GM19193 (cell line): ENCODE measurements around the gene MAPRE3.

Source experiments
- POLR2A ChIP-seq: IDR thresholded peaks from 4 replicates; pipeline ENCODE4 v1.6.1; 2011; ENCODE audit not compliant: insufficient read depth, insufficient read length; ENCODE audit errors: extremely low read depth

Gene MAPRE3

DNA sequence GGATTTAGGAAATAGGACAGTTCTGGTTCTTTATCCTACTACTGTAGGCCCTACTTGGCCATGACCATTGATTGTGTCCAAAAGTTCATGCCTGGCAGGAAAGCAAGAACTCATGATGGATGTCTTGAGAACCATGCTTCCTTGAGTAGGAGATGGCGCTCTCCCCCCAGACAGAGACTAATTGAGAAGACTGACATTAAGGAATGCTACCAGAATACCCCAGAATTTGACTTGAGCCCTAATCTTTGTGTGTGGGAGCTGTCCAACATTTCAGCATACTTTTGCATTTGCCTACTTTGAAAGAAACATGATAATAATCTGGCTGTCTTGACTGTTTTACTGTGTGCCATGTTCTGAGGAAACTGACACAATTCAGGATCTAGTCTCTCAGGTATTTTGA lies 23.3 kb downstream of the MAPRE3 start:
- no peak for TF ChIP-seq POLR2A

DNA sequence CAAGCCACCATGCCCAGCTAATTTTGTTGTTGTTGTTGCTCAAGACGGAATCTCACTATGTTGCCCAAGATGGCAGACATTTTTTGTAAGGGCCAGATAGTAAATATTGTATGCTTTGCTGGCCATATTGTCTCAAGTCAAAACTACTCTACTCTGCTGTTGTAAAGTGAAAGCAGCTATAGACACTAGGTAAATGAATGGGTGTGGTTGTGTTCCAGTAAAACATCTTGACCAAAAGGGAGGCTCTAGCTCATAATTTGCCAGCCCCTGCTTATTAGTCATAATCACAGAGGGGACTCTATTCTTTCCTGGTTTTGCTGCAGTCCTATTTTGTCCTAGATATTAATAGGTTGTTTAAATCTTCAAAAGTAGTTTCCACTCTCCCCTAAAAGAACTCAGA lies 24.5 kb downstream of the MAPRE3 start:
- TF ChIP-seq POLR2A = no peak

DNA sequence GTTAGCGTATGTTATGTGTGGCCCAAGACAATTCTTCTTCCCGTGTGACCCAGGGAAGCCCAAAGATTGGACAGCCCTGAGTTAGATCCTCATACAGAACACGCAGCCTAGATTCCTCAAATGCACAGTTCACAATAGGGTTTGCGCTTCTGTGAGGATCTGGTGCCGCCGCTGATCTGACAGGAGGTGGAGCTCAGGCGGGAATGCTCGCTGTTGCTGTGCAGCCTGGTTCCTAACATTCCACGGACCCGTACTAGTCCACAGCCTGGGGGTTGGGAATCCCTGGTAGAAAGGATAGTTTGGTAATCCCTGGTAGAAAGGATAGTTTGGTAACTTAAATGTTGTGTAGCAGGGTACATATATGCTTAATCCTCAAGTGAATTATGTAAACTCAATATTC lies 27.0 kb downstream of the MAPRE3 start:
- TF ChIP-seq POLR2A = no peak

DNA sequence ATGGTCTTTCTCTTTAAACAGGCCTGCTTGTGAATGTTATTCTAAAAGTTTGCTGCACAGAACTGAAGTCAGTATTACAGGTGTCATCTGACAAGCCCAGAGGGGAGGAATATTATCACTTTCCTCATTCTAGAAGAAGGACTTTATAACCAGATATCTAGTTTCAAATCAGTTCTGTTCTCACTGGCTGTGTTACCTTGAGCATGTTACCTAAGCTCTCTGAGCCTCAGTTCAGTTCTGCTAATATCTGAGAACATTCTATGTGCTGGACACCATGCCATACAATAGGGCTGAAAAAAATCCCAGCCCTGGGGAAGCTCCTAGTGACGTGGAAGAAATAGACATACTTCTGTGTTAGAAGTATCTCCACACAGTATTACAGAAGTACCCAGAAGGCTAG lies 27.9 kb downstream of the MAPRE3 start:
- no peak for TF ChIP-seq POLR2A

GRCh38 chr2:27000228-27000627 lies 29.8 kb downstream of the MAPRE3 start:
- no peak for TF ChIP-seq POLR2A

DNA sequence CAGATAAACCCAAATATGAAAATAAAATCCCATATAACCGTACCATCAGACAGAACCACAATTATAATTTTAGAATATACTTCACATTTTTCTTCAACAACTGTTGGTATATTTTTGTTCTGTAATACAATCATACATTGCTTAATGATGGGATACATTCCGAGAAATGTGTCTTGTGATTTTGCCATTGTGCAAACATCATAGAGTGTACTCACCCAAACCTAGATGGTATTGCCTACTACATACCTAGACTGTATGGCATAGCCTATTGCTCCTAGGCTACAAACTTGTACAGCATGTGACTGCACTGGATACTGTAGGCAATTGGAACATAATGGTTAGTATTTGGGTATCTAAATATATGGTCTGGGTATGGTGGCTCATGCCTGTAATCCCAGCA lies 30.6 kb downstream of the MAPRE3 start:
- TF ChIP-seq POLR2A = no peak

- no peak for TF ChIP-seq POLR2A
Measured at GRCh38 chr2:27001950-27002349, 31.5 kb downstream of the MAPRE3 start.

DNA sequence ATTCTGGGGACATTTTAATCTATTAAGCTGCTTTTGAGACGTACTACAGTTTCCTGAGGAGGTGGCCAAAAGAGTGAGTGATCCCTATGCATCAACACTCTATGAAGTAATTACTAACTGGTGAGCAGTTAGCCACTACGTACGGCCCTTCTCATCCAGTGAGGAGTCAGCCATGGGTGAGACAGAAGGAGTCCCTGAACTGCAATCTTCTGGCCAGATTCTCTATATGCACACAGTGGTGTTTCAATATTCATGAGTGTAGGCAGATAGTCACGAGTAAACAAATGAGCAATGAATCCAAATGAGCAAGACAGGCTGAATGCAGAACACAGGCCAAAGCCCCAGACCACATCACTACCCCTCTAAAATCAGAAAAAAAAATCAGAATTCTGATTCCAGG lies 32.6 kb downstream of the MAPRE3 start:
- no peak for TF ChIP-seq POLR2A

DNA sequence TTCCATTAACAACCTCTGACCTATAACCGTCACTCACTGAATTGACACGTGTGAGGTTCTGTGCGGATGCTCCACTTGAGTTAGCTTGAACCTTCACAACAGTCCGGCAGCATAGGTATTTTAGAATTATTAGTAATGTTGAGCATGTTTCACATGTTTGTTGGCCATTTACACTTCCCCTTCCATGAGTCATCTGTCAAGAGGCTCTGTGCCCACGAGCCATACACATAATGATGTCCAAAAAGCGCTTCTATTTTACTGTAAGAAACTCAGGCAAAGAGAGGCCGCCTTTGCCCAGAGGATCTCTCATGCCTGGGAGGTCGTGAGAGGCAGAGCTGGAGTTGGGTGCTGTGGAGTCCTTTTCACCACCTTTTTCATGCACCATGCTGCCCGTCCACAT lies 33.4 kb downstream of the MAPRE3 start:
- no peak for TF ChIP-seq POLR2A

DNA sequence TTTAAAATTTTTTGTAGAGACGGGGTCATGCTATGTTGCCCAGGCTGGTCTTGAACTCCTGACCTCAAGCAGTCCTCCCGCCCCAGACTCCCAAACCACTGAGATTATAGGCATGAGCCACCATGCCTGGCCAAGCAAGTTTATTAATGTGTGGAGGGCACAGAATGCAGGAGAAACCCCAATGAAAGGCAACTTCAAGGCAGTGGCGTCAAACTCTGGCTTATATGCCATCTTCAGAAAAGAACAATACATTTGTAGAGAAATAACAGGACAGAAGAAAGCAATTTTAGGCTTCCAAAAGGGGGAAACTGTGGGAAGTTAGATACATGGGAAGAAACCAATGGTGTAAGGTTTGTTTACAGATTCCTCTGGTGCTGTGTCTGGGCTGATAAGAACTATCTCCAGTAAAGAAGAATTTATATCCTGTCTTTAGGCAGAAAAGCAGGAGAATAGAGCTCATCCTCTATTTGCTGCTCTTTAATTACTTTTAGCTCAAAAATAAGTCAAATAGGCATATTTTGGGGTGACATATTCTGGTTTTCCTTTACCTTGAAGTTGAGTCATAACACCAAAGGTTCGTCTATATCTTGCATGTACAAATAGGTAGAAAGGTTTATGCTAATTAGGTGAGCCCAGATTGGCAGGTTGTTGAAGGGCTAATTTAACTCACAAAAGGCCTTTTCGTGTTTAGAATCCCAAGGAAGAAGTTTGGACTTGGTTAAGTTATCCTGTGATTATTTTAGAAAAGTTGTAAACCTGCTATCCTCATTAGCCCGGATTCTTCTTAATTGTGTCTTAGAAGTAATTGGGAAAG lies 36.4 kb downstream of the MAPRE3 start:
- TF ChIP-seq POLR2A = no peak

DNA sequence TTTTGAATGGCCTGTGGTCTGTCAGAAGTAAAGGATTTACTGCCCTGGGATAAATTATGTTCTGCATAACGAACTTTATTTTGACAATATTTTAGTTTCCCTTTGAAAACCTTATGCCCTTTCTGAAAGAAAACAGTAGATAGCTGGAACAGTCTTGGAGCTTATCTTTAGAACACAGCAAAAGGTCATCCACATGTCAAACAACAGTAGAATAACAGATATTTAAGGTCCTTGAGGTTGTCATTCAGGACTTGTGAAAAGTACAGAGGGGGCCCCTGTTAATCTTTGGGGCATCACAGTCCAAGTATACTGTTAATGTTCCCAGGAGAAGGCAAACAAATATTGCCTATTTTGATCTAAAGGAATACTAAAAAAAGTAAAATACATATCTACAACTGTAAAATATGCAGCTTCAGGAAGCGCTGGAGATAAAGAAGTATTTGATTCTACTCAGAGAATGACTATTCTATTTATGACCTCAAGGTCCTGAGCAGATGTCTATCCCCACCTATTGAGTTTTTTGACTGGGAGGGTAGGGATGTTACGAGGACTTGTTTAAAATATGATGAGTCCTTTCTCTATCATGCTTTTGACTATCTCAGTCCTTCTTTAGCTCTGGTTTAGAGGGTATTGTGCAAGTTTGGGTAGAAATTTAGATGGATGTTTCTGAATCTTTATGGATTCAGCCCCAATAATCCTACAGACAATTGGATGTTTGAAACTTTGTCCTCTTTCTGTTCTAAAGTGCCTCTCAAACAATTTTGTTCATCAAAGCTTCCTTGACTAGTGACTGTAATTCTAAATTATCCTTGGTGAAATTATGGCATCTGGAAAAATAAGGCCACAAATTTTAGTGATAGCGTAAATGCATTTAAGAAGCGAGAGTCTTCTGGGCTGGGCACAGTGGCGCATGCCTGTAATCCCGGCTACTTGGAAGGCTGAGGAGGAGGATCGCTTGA lies 37.3 kb downstream of the MAPRE3 start:
- no peak for TF ChIP-seq POLR2A

- no peak for TF ChIP-seq POLR2A
Measured at GRCh38 chr2:27008678-27009077, 38.2 kb downstream of the MAPRE3 start.

DNA sequence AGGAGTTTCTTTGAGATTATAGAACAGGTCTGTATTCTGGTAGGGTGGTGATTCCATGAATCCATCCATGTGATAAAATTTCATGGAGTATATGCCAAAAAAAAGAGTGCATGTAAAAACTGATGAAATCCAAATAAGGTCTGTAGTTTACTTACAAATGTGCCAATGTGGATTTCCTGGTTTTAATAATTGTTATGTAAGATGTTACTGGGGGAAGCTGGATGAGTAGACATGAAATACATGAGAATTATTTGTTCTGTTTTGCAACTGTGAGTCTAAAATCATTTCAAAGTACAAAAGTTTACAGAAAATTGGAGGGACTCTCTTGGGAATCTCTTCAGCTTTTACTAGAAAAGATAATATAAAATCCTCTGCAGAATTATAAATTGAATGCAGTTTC lies 38.6 kb downstream of the MAPRE3 start:
- no peak for TF ChIP-seq POLR2A

GRCh38 chr2:27009716-27010115 lies 39.3 kb downstream of the MAPRE3 start:
- no peak for TF ChIP-seq POLR2A

DNA sequence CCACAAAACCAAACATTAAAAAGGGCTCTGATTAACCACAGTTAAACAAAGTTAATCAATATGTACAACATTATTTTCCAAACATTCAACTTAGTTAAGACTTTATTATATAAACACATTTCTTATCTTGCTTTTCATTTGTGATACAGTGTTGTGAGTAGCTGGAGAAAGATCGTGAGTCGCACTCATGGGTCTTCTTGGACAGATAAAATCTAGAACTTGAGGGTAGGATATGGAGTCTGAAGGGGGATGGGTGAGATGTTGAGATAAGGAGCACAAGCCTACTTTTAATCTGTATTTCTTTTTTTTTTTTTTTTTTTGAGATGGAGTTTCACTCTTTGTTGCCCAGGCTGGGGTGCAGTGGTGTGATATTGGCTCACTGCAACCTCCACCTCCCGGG lies 39.7 kb downstream of the MAPRE3 start:
- no peak for TF ChIP-seq POLR2A

- no peak for TF ChIP-seq POLR2A
Measured at GRCh38 chr2:27013738-27014137, 43.3 kb downstream of the MAPRE3 start.

DNA sequence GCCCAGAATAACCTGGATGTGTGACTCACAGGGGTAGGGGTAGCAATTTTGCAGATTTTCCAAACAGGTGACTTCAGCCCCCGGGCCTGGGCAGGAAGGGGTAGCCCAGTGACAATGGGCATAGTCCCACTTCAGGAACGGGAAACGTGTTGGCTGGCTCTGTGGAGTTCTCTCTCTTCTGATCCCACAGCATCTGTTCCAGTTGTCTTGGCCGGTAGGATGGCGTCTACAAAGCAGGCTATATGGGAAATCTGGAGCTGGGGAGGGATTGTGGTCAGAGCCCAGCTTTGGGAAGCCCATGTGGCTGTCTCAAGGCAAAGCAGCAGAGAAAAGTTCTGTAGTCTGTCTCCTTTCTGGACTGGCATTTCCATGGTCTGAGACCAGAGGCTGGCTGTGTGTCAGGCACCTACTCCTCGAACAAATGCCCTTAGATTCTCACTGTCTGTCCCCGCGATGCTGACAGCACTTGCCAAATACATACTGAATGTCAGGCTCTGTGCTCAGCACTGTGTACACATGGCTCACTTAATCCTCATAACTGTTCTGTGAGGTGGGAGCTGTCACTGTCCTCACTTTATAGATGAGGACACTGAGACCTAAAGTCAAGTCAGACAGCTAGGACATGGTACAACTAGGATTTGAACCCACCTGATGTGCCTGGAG lies 44.5 kb downstream of the MAPRE3 start:
- TF ChIP-seq POLR2A = no peak
